ENCODE measurements around the gene MCTP1.

- TF ChIP-seq NFYB (IDR thresholded peaks at IDR 0.05; ENCODE audit: insufficient read depth, low read depth, low read length), result no peak
- no peak for TF ChIP-seq POLR2A (IDR thresholded peaks at IDR 0.05; ENCODE audit: low read depth, low read length)
- no peak for TF ChIP-seq SP1 (IDR thresholded peaks at IDR 0.05; ENCODE audit: low read depth, low read length)
- no peak for TF ChIP-seq BCLAF1 (IDR thresholded peaks at IDR 0.05)
- TF ChIP-seq POLR2AphosphoS5 (IDR thresholded peaks at IDR 0.05; ENCODE audit: low read length), result no peak
Observed at GRCh38 chr5:94779684-94780083, 505.2 kb downstream of the MCTP1 start.

Measured in GM12878 (cell line).